HUES6 (cell line): ENCODE measurements around the gene VWA8.
"Not testable (repeated sequence)": the region's sequence is repeated elsewhere in the genome, so short reads cannot be mapped to it uniquely, and the experiment has no call there.

Experiments
- H3K27ac ChIP-seq: 2 replicates; pipeline ENCODE4 v1.7.0; 2013; ENCODE audit warnings: low read depth, mild to moderate bottlenecking, low read length, inconsistent platforms
- H3K27me3 ChIP-seq: 2 replicates; pipeline ENCODE4 v1.6.1; 2013; ENCODE audit warnings: low read length; ENCODE audit not compliant: control insufficient read depth, insufficient read depth
- H3K36me3 ChIP-seq: 2 replicates; pipeline ENCODE4 v1.6.1; 2013; ENCODE audit warnings: low read length; ENCODE audit not compliant: control insufficient read depth, insufficient read depth
- H3K4me1 ChIP-seq: 2 replicates; pipeline ENCODE4 v1.6.1; 2013; ENCODE audit warnings: low read length; ENCODE audit not compliant: control insufficient read depth, insufficient read depth
- H3K4me3 ChIP-seq: 2 replicates; pipeline ENCODE4 v1.5.1; 2013; ENCODE audit warnings: low read depth, low read length
- H3K9ac ChIP-seq: one replicate; pipeline ENCODE4 v1.6.1; 2013; ENCODE audit warnings: mild to moderate bottlenecking, low read length
- H3K9me3 ChIP-seq: 2 replicates; pipeline ENCODE4 v1.6.1; 2013; ENCODE audit warnings: low read depth, low read length; ENCODE audit not compliant: control insufficient read depth, insufficient read depth

The VWA8 gene

GRCh38 chr13:41905600-41906254 lies 55.2 kb downstream of the VWA8 start:
- Histone ChIP-seq H3K4me3 (no peak overlapping the region), H3K36me3 (peaks cover 12% of the 10 kb centered on the region), H3K4me1 (no peaks in the 10 kb centered on the region), H3K9ac (no peak overlapping the region), H3K27me3 (no peaks in the 10 kb centered on the region), H3K9me3 (no peaks in the 10 kb centered on the region), H3K27ac (no peak overlapping the region)

- no peaks in the 10 kb centered on the region for H3K27me3 ChIP-seq
- no peaks in the 10 kb centered on the region for H3K36me3 ChIP-seq
- no peak overlapping the region for H3K27ac ChIP-seq
- no peak overlapping the region for H3K9ac ChIP-seq
- H3K9me3 ChIP-seq: no peaks in the 10 kb centered on the region
- no peak overlapping the region for H3K4me3 ChIP-seq
- H3K4me1 ChIP-seq: no peaks in the 10 kb centered on the region
Measured at GRCh38 chr13:41900918-41901317, 60.0 kb downstream of the VWA8 start.

GRCh38 chr13:41898411-41898810 lies 62.5 kb downstream of the VWA8 start:
- H3K9ac ChIP-seq, H3K4me1 ChIP-seq, H3K27me3 ChIP-seq, H3K36me3 ChIP-seq, H3K9me3 ChIP-seq, H3K27ac ChIP-seq, H3K4me3 ChIP-seq: not testable (repeated sequence)

- Histone ChIP-seq H3K9ac (no peak overlapping the region), H3K4me3 (no peak overlapping the region), H3K36me3 (no peaks in the 10 kb centered on the region), H3K4me1 (no peaks in the 10 kb centered on the region), H3K9me3 (no peaks in the 10 kb centered on the region), H3K27me3 (no peaks in the 10 kb centered on the region), H3K27ac (no peak overlapping the region)
Measured at GRCh38 chr13:41897126-41897525, 63.8 kb downstream of the VWA8 start.

- H3K9ac ChIP-seq: no peak overlapping the region
- H3K9me3 ChIP-seq: no peaks in the 10 kb centered on the region
- H3K4me3 ChIP-seq: no peak overlapping the region
- peaks cover 8% of the 10 kb centered on the region for H3K36me3 ChIP-seq
- no peaks in the 10 kb centered on the region for H3K27me3 ChIP-seq
- no peaks in the 10 kb centered on the region for H3K4me1 ChIP-seq
- H3K27ac ChIP-seq: no peak overlapping the region
Measured at GRCh38 chr13:41895478-41895877, 65.4 kb downstream of the VWA8 start.

- Histone ChIP-seq H3K4me1 (no peaks in the 10 kb centered on the region), H3K9ac (no peak overlapping the region), H3K27me3 (no peaks in the 10 kb centered on the region), H3K36me3 (peaks cover 16% of the 10 kb centered on the region), H3K9me3 (no peaks in the 10 kb centered on the region), H3K27ac (no peak overlapping the region), H3K4me3 (no peak overlapping the region)
Measured at GRCh38 chr13:41891119-41891518, 69.8 kb downstream of the VWA8 start.

GRCh38 chr13:41883147-41883546 lies 77.8 kb downstream of the VWA8 start:
- H3K4me3 ChIP-seq: no peak overlapping the region
- H3K36me3 ChIP-seq: peaks cover 37% of the 10 kb centered on the region
- no peaks in the 10 kb centered on the region for H3K27me3 ChIP-seq
- no peak overlapping the region for H3K27ac ChIP-seq
- H3K9me3 ChIP-seq: peaks cover 10% of the 10 kb centered on the region; the same call in 1 of the 2 replicates
- H3K9ac ChIP-seq: no peak overlapping the region
- no peaks in the 10 kb centered on the region for H3K4me1 ChIP-seq

GRCh38 chr13:41881890-41882289 lies 79.0 kb downstream of the VWA8 start:
- peaks cover 37% of the 10 kb centered on the region for H3K36me3 ChIP-seq

GRCh38 chr13:41880966-41881365 lies 79.9 kb downstream of the VWA8 start:
- no peak overlapping the region for H3K4me3 ChIP-seq
- H3K9me3 ChIP-seq: peaks cover 10% of the 10 kb centered on the region; the same call in 1 of the 2 replicates
- H3K36me3 ChIP-seq: peaks cover 35% of the 10 kb centered on the region
- H3K27me3 ChIP-seq: no peaks in the 10 kb centered on the region
- no peaks in the 10 kb centered on the region for H3K4me1 ChIP-seq
- no peak overlapping the region for H3K27ac ChIP-seq
- no peak overlapping the region for H3K9ac ChIP-seq

More at GRCh38 chr13:41881890-41882289, 79.0 kb downstream of the VWA8 start:
- H3K4me1 ChIP-seq, H3K9ac ChIP-seq, H3K27me3 ChIP-seq, H3K27ac ChIP-seq, H3K4me3 ChIP-seq: not testable (repeated sequence)
- H3K9me3 ChIP-seq: peaks cover 10% of the 10 kb centered on the region; the same call in 1 of the 2 replicates

- Histone ChIP-seq H3K4me3 (no peak overlapping the region), H3K9me3 (no peaks in the 10 kb centered on the region), H3K27ac (no peak overlapping the region), H3K9ac (no peak overlapping the region), H3K4me1 (no peaks in the 10 kb centered on the region), H3K36me3 (peaks cover 15% of the 10 kb centered on the region), H3K27me3 (no peaks in the 10 kb centered on the region)
Measured at GRCh38 chr13:41864658-41865057, 96.3 kb downstream of the VWA8 start.

- H3K4me1 ChIP-seq, H3K27ac ChIP-seq, H3K27me3 ChIP-seq, H3K9me3 ChIP-seq, H3K4me3 ChIP-seq, H3K9ac ChIP-seq: not testable (repeated sequence)
- peaks cover 15% of the 10 kb centered on the region for H3K36me3 ChIP-seq
Measured at GRCh38 chr13:41862659-41863058, 98.2 kb downstream of the VWA8 start.
